ENCODE measurements around the gene GLCCI1.

Gene GLCCI1

DNA sequence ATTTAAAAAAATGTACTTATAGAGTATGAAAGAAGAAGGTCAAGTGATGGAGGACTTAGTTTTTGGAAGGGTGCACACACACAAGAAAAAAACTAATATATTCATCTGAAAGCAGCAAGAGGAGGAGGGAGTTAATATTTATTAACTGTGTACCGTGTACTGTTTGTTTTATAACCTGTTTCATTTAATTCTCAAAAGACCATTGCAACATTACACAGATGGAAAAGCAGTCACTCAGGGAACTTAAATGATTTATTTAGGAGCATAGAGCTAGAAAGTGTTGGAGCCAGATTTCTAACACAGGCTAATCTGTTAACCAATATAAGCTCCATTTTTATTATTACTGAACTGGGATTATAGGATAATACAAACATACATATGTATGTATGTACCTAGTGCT lies 36.7 kb downstream of the GLCCI1 start:
- Histone ChIP-seq H3K9me2 (ENCODE audit: low read depth, low read length) (no peaks in the 10 kb centered on the region), H3F3A (ENCODE audit: insufficient read depth, low read length) (peaks cover 6% of the 10 kb centered on the region; the same call in 1 of the 2 replicates), H4K20me1 (ENCODE audit: insufficient read depth, low read length) (0 out of 2 replicates have a peak, but pooled peaks cover 3% of the 10 kb centered on the region), H3K4me2 (ENCODE audit: low read length) (no peak overlapping the region), H3K9ac (ENCODE audit: low read length) (no peak overlapping the region), H3K79me2 (ENCODE audit: insufficient read depth, low read length) (peaks cover 58% of the 10 kb centered on the region), H3K27ac (ENCODE audit: low read depth, low read length, poor library complexity, severe bottlenecking) (no peak overlapping the region), H2AFZ (ENCODE audit: low read length) (no peak overlapping the region), H3K9me3 (ENCODE audit: low read length) (no peaks in the 10 kb centered on the region), H3K36me3 (ENCODE audit: insufficient read depth, low read length) (peaks cover 67% of the 10 kb centered on the region), H3K4me1 (ENCODE audit: insufficient read depth, low read length, severe bottlenecking) (no peaks in the 10 kb centered on the region), H3K4me3 (ENCODE audit: low read depth, low read length, poor library complexity, severe bottlenecking) (no peak overlapping the region), H3K27me3 (ENCODE audit: insufficient read depth, low read length) (no peaks in the 10 kb centered on the region)
- no peak for TF ChIP-seq EZH2 (IDR thresholded peaks at IDR 0.05; ENCODE audit: borderline replicate concordance, low read length)
- TF ChIP-seq, protein P1, sequence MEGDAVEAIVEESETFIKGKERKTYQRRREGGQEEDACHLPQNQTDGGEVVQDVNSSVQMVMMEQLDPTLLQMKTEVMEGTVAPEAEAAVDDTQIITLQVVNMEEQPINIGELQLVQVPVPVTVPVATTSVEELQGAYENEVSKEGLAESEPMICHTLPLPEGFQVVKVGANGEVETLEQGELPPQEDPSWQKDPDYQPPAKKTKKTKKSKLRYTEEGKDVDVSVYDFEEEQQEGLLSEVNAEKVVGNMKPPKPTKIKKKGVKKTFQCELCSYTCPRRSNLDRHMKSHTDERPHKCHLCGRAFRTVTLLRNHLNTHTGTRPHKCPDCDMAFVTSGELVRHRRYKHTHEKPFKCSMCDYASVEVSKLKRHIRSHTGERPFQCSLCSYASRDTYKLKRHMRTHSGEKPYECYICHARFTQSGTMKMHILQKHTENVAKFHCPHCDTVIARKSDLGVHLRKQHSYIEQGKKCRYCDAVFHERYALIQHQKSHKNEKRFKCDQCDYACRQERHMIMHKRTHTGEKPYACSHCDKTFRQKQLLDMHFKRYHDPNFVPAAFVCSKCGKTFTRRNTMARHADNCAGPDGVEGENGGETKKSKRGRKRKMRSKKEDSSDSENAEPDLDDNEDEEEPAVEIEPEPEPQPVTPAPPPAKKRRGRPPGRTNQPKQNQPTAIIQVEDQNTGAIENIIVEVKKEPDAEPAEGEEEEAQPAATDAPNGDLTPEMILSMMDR (IDR thresholded peaks at IDR 0.05; ENCODE audit: low read length), result no peak

DNA sequence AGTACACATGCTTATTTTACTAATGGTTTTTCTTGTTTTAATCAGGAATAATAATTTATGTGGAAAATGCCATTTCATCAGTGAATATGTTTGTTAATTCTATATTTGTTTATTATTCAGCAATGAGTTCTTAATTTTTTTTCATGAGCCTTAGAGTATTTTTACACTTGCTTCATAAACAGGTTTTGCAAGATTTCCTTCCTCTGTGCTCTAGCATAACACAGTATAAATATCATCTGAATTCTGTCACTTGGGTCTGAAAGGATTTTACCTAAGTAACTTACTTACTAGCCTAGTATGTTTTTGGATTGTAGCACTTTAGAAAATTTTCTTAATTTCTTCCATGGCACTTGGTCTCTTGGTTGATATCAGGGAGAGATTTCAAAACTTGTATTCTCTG lies 45.8 kb downstream of the GLCCI1 start:
- no peak overlapping the region for H3K4me2 ChIP-seq (ENCODE audit: low read length)
- no peaks in the 10 kb centered on the region for H3K4me1 ChIP-seq (ENCODE audit: insufficient read depth, low read length, severe bottlenecking)
- peaks cover 49% of the 10 kb centered on the region; the same call in 1 of the 2 replicates for H3K79me2 ChIP-seq (ENCODE audit: insufficient read depth, low read length)

DNA sequence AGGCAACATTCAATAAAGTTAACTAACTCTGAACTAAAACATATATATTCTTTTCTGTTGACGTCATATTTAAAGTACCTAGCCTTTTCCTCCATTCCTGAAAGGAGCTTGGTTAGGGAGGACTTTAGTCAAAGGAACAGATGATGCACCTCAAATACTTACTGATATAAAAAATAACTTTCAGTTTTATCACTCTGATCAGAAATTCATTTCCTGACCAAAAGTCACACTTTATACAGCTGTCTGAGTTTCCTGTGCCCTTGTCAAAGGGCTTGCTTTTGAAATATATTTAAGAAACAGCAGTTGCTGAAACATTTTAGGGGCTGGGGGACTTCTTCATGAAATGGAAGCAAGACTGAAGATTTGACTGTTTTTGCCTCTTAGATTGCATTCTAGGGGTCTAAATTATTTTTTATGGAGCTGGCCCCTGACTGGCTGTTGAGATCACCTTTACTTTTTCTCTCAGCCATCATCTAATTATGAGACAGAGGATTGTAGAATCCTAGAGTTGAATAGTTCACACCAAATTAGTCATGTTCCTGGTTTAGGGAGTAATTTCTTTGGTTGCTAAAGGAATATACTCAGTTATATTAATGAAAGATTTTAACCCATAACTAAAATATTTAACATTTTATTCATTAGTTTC lies 46.6 kb downstream of the GLCCI1 start:
- no peak overlapping the region for H3K4me2 ChIP-seq (ENCODE audit: low read length)
- H4K20me1 ChIP-seq (ENCODE audit: insufficient read depth, low read length), result no peaks in the 10 kb centered on the region
- 0 out of 2 replicates have a peak, but pooled peaks cover 2% of the 10 kb centered on the region for H3K9me3 ChIP-seq (ENCODE audit: low read length)
- no peaks in the 10 kb centered on the region; the same call in 1 of the 2 replicates for H3F3A ChIP-seq (ENCODE audit: insufficient read depth, low read length)
- H3K9me2 ChIP-seq (ENCODE audit: low read depth, low read length), result no peaks in the 10 kb centered on the region
- H3K4me1 ChIP-seq (ENCODE audit: insufficient read depth, low read length, severe bottlenecking), result no peaks in the 10 kb centered on the region
- H3K79me2 ChIP-seq (ENCODE audit: insufficient read depth, low read length), result peaks cover 42% of the 10 kb centered on the region; the same call in 1 of the 2 replicates
- H3K9ac ChIP-seq (ENCODE audit: low read length), result no peak overlapping the region
- no peak overlapping the region for H3K4me3 ChIP-seq (ENCODE audit: low read depth, low read length, poor library complexity, severe bottlenecking)
- TF ChIP-seq EZH2 (IDR thresholded peaks at IDR 0.05; ENCODE audit: borderline replicate concordance, low read length), result no peak
- TF ChIP-seq, protein P1 (IDR thresholded peaks at IDR 0.05; ENCODE audit: low read length), result no peak
- no peak overlapping the region for H3K27ac ChIP-seq (ENCODE audit: low read depth, low read length, poor library complexity, severe bottlenecking)
- H2AFZ ChIP-seq (ENCODE audit: low read length), result no peak overlapping the region
- H3K27me3 ChIP-seq (ENCODE audit: insufficient read depth, low read length), result no peaks in the 10 kb centered on the region
- peaks cover 83% of the 10 kb centered on the region for H3K36me3 ChIP-seq (ENCODE audit: insufficient read depth, low read length)

More for the DNA sequence above, 45.8 kb downstream of the GLCCI1 start:
- Histone ChIP-seq H3F3A (ENCODE audit: insufficient read depth, low read length) (no peaks in the 10 kb centered on the region; the same call in 1 of the 2 replicates), H2AFZ (ENCODE audit: low read length) (no peak overlapping the region), H3K27ac (ENCODE audit: low read depth, low read length, poor library complexity, severe bottlenecking) (no peak overlapping the region), H3K9ac (ENCODE audit: low read length) (no peak overlapping the region), H3K9me2 (ENCODE audit: low read depth, low read length) (no peaks in the 10 kb centered on the region), H3K27me3 (ENCODE audit: insufficient read depth, low read length) (no peaks in the 10 kb centered on the region), H3K36me3 (ENCODE audit: insufficient read depth, low read length) (peaks cover 82% of the 10 kb centered on the region), H4K20me1 (ENCODE audit: insufficient read depth, low read length) (no peaks in the 10 kb centered on the region), H3K9me3 (ENCODE audit: low read length) (0 out of 2 replicates have a peak, but pooled peaks cover 2% of the 10 kb centered on the region), H3K4me3 (ENCODE audit: low read depth, low read length, poor library complexity, severe bottlenecking) (no peak overlapping the region)
- TF ChIP-seq, protein P1 (IDR thresholded peaks at IDR 0.05; ENCODE audit: low read length), result no peak
- no peak for TF ChIP-seq EZH2 (IDR thresholded peaks at IDR 0.05; ENCODE audit: borderline replicate concordance, low read length)

Measured in OCI-LY1 (cell line).